UCSD-AML1 (cell line): Measurements from ENCODE around the gene PHACTR3.

Experiments
- DNase-seq: peaks from one replicate; lab custom pipeline; 2025; ENCODE audit not compliant: unreplicated experiment; lab: John Stamatoyannopoulos, UW

PHACTR3 gene

GRCh38 chr20:59668926-59669850 lies 64.8 kb downstream of the PHACTR3 start:
- no peak for DNase-seq

DNA sequence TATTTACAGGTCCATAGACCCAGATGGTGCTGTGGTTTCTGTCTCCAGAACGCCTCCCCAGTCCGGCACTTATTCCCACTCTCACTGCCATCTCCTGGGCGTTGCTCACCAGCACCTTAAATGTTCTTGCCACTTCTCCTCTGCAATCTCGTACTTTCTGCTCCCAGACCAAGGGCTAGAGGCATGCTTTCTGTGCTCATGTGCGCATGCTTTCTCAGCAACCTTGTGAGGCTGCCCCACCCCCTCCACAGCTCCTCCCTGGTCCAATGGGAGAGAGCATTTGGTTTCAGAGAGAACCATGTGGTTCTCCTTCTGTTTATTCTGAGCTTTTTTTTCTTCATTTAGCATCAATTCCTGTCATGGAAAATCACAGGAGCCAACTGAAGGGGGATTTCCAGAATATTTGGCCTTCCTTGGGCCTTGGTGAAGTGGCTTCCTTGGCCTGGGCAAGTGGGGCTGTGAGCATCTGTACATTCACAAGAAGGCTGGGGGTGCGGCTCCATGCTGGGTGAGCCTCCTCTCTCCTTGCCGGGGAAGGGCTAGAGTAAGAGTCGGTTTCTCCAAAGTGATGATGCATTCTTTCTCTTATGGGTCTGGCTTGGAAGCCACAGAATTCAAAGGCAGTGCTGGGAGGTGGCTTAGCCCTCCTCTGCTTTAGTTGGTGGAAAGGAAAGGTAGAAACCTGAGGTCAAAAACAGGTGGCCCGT lies 66.6 kb downstream of the PHACTR3 start:
- DNase-seq: no peak

DNA sequence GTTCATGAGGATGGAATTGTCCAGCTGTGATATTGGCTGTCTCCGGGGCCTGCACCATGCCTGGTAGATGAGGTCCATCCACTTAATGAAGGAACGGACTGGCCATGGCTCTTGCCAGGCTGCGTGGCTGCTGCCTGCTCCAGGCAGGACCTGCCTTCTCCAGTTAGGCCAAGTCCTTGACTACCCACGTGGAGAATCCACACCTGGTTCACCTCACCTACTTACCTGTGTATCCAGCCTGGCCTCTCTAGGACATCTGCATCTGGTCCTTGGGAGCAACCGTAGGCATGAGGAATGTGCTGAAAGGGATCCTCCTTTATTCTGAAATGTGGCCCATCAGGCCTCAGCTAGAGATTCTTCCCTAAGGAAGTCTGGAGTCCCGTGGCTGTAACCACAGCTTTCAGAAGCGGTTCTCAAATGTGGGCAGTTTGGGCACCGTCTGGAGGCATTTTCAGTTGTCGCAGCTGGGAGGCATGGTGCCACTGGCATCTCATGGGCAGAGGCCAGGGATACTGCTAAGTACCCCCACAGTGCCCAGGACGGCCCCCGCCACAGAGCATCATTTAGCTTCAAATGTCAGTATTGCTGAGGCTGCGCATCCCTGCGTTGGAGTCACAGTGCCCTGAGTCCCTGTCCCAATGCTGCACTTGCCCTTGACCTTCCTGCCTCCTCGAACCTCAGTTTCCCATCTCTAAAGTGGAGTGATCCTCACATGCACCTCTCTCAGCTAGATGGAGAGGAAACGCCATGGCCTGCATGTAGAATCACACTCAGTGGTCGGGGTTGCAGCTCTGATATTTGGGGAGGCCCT lies 67.5 kb downstream of the PHACTR3 start:
- DNase-seq: no peak

DNA sequence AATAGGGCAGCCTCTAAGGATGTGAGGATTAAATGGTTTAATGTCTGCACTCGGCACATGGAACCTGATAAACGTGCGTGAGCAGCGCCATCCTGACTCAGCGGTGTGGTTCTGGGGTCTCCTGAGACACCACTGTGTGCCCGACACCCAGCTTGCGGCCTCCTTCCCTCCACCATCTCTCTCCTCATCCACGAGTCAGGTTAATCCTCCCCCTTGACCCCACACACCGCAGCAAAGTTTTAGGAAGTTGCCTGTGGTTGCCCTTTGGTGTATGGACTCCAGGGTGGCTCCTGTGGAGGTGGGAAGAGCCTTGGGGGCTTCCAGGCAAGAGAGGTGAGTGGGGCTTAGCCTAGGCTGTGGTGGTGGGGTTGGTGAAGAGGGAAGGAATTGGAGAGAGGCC lies 68.2 kb downstream of the PHACTR3 start:
- DNase-seq: no peak

- no peak for DNase-seq
Measured at GRCh38 chr20:59673288-59673997, 69.1 kb downstream of the PHACTR3 start.

GRCh38 chr20:59673998-59674445 lies 69.7 kb downstream of the PHACTR3 start:
- no peak for DNase-seq

DNA sequence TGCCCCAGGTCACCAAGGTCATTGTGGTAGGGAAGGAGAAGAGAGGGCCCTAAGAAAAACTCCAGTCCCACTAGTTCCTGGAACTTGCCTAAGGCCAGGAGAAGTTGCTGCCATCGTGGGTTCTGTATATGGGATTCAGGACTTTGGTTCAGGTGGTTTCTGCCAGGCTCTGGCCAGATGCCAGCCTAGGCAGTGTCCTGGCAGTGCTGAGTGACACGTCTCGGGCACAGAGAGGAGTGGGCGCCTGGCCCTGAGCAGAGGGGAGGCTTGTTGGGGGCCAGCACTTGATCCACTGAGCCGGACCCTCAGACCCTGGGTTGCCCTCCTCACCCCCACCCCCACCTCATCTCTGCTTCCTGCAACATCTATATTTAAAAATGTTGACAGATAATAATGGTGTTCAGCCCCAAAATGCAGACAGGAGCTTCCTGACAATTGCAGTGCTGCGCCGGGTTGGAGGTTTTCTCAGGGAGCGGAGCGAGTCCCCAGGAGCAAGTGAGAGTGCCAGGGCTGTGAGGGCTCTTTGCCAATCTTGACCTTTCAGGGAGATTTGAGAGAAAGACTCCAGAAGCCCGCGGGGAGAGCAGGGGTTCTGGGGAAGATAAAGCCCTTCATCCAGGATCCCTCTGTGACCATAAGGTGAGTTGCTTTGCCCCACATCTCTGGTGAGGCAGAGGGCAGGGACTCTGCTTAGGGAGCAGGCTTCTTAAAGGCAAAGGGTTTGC lies 71.9 kb downstream of the PHACTR3 start:
- DNase-seq: no peak

GRCh38 chr20:59676851-59677182 lies 72.5 kb downstream of the PHACTR3 start:
- DNase-seq: no peak

GRCh38 chr20:59677586-59677985 lies 73.2 kb downstream of the PHACTR3 start:
- DNase-seq: no peak

- DNase-seq: no peak
Measured at GRCh38 chr20:59678288-59678687, 73.9 kb downstream of the PHACTR3 start.

GRCh38 chr20:59678951-59679350 lies 74.6 kb downstream of the PHACTR3 start:
- DNase-seq: no peak

DNA sequence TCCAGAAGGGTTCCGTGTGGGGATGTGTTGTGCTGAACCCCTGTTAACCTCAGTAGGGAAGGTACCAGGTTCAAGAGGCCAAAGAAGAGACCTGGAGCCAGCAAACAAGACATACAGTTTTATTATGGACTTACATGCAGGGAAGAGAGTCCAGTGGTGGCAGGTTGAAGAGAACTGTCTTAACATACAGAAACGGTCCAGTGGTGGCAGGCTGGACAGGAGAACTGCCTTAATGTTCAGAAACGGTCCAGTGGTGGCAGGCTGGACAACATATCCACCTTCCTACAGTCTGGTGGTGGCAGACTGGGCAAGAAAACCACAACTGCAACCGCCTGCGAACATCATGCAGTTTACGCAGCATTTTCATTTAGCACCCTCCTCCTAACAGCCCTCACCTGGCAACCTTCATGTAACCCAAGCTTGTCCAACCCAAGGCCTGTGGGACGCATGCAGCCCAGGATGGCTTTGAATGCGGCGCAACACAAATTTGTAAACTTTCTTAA lies 75.9 kb downstream of the PHACTR3 start:
- DNase-seq: no peak

DNA sequence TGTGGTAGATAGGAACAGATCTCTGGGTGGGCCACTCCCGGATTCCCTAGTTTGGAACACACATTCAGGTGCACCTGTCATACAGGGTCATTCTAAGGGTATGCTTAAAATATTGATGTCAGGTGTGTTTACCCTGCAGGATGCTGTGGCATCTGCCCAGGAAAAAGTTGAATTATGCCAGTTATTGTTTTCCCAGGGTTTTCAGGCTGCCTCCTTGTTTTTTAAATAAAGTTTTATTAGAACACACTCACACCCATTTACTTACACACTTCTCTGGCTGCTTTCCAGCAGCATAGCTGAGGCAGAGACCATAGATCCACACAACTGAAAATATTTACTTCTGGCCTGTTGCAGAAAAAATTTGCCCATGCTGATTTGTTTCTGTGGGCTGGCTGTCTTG lies 76.5 kb downstream of the PHACTR3 start:
- DNase-seq: no peak

DNA sequence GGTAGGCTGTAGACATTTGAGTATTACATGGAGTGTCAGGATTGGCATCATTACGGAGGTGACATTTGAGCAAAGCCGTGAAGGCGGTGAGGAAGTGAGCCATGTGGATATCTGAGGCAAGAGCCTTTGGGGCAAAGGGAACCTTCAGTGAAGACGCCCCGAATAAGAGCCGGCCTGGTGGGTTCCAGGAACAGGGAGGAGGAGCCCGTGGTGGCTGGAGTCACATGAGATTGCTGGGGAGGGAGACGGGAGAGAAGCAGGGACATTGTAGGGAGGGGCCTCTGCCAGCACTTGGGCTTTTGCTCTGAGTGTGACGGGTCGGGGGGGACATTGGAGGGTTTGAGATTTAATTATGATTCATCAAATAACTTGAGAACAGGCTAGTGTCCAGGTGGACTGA lies 78.3 kb downstream of the PHACTR3 start:
- no peak for DNase-seq

GRCh38 chr20:59683181-59683580 lies 78.8 kb downstream of the PHACTR3 start:
- DNase-seq: no peak

GRCh38 chr20:59684685-59685242 lies 80.4 kb downstream of the PHACTR3 start:
- no peak for DNase-seq

- no peak for DNase-seq
Measured at GRCh38 chr20:59686404-59687346, 82.3 kb downstream of the PHACTR3 start.

- no peak for DNase-seq
Measured at GRCh38 chr20:59688356-59688755, 84.0 kb downstream of the PHACTR3 start.

DNA sequence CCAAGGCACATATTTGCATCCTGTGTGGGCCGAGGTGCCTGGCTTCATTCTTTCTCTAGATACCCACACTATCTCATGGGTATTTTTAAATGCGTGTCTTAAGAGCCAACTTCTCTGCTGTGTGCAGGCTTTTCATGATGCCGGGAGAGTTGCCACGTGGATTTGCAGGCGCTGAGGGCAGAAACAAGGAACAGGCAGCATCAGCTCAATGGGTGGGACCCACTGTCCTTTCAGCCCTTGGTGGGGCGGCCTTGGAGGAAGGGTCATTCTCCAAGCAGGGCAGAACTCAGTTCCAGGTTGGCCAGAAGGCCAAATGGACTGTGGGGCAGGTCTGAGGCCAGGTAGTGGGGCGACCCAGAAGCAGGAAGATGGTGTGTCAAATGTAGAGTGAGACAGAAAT lies 84.7 kb downstream of the PHACTR3 start:
- no peak for DNase-seq
